ENCODE measurements around the gene PNKD.

DNA sequence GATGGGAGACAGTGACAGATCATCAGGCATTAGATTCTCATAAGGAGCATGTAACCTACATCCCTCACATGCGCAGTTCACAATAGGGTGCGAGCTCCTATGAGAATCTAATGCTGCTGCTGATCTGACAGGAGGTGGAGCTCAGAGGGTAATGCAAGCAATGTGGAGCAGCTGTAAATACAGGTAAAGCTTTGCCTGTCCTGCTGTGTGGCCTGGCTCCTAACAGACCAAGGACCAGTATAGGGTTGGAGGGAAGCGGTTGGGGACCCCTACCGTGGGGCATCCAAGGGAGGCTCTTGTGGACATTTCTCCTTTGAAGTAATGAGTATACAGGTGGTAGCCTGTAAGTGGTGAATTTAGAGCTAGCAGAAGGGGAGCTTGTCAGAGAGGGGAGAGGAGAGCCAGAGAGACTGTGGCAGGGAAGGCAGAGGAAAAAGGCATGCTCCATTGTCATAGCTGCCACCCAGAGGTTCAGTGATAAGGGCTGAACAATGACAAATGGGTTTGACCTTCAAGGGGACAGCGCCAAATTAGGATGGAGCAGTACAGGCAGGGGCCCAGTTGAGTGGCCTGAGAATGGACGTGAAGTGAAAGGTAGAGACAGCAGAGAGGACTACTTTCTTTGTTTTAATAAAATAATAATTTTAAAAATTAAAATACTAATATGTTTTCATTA, 37.2 kb downstream of the PNKD start:
- TF ChIP-seq POLR2A (IDR thresholded peaks at IDR 0.05): no peak
- TF ChIP-seq, protein P1, sequence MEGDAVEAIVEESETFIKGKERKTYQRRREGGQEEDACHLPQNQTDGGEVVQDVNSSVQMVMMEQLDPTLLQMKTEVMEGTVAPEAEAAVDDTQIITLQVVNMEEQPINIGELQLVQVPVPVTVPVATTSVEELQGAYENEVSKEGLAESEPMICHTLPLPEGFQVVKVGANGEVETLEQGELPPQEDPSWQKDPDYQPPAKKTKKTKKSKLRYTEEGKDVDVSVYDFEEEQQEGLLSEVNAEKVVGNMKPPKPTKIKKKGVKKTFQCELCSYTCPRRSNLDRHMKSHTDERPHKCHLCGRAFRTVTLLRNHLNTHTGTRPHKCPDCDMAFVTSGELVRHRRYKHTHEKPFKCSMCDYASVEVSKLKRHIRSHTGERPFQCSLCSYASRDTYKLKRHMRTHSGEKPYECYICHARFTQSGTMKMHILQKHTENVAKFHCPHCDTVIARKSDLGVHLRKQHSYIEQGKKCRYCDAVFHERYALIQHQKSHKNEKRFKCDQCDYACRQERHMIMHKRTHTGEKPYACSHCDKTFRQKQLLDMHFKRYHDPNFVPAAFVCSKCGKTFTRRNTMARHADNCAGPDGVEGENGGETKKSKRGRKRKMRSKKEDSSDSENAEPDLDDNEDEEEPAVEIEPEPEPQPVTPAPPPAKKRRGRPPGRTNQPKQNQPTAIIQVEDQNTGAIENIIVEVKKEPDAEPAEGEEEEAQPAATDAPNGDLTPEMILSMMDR (IDR thresholded peaks at IDR 0.05): no peak

All from stomach (tissue), 4 donors.